Mucosa of stomach (tissue), 1 donor: ENCODE data around the gene MYLK2.

Experiments used
- H3K27me3 ChIP-seq: one replicate; pipeline ENCODE4 v1.7.0; 2013; ENCODE audit warnings: mild to moderate bottlenecking, low read length; ENCODE audit not compliant: control insufficient read depth, insufficient read depth
- H3K36me3 ChIP-seq: one replicate; pipeline ENCODE4 v1.7.0; 2013; ENCODE audit warnings: low read length; ENCODE audit not compliant: control insufficient read depth, insufficient read depth
- H3K4me1 ChIP-seq: one replicate; pipeline ENCODE4 v1.7.0; 2013; ENCODE audit warnings: mild to moderate bottlenecking, low read length; ENCODE audit not compliant: control insufficient read depth, insufficient read depth
- H3K4me3 ChIP-seq: one replicate; pipeline ENCODE4 v1.7.0; 2013; ENCODE audit warnings: low read length
- H3K9ac ChIP-seq: one replicate; pipeline ENCODE4 v1.7.0; 2013; ENCODE audit warnings: mild to moderate bottlenecking, low read length, moderate library complexity
- H3K9me3 ChIP-seq: one replicate; pipeline ENCODE4 v1.7.0; 2013; ENCODE audit warnings: mild to moderate bottlenecking, low read length, moderate library complexity; ENCODE audit not compliant: control insufficient read depth
- donor health status: Pancreatic carcinoma.

MYLK2 gene

DNA sequence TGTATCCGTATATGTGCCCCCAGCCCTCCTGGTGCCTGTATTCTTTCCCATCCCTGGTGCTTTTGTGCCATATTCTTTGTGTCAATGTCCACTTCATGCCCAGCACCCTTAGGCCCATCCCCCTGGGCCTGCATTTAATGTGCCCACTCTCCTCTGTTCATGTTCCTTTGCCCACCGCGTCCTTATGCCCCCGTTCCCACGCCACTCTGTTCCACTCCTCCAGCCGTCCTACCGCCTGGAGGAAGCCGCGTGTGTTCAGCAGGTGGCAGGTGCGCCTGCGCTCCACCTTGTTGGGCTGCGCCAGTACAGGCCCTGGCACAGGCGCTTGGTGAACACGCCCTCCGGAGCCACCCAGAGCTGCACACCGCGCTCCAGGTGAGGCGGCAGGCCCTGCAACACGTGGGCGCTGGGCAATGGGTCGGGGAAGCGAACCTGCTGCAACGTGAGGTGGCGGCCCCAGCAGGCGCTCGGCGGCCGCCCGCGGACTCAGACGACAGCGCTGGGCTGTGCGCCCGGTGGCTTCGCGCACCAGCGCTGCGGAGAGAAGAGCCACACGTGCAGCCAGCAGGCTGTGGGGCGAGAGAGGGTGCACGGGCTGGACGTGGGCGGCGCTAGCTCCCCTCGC is 30.3 kb downstream of the MYLK2 start:
- Histone ChIP-seq H3K27me3 (peaks cover 26% of the 10 kb centered on the region), H3K9me3 (no peaks in the 10 kb centered on the region), H3K36me3 (no peaks in the 10 kb centered on the region), H3K4me3 (no peak overlapping the region), H3K9ac (no peak overlapping the region), H3K4me1 (peaks cover 5% of the 10 kb centered on the region)

DNA sequence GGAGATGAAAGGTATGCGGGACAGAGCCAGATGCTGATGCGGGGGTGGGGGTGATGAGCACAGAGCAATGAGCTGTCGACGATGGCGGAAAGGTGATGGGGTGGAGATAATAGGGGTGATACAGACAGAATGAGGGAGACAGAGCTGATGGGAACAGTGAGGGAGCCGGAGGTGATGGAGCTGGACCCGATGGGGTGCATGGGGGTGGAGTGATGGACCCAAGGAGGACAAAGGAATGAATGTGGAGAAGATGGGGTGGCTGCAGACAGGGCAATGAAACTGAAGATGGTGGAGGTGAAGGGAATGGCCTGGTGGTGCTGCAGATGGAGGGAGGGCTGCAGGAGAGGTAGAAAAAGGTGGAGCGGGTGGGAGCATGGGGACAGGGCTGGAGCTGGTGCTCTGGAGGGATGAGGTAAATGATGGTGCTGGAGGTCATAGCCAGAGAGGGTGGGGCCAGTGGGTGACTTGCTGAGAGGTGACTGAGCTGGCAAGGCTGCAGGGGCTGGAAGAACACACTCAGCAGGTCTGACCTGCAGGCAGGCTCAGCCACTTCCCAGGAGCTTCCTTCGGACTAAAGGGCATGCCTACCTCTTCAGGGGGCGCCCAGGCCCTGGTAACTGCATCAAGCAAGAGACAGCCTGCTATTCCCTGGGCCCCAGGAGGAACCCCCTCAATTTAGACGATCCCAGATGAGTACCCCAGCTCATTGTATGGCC is 32.2 kb downstream of the MYLK2 start:
- Histone ChIP-seq H3K4me3 (no peak overlapping the region), H3K9ac (no peak overlapping the region), H3K36me3 (no peaks in the 10 kb centered on the region), H3K9me3 (no peaks in the 10 kb centered on the region), H3K27me3 (peaks cover 30% of the 10 kb centered on the region), H3K4me1 (peaks cover 5% of the 10 kb centered on the region)

DNA sequence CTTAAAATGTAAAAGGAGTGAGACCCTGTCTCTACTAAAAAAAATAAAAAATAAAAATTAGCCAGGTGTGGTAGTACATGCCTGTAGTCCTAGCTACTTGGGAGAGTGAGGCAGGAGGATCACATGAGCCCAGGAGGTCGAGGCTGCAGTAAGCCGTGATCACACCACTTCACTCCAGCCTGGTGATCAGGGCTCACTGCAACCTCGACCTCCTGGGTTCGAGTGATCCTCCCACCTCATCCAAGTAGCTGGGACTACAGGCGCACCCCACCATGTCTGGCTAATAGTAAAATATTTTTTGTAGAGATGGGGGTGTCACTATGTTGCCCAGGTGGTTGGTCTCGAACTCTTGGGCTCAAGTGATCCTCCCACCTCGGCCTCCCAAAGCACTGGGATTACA is 34.3 kb downstream of the MYLK2 start:
- H3K27me3 ChIP-seq, result peaks cover 36% of the 10 kb centered on the region
- no peaks in the 10 kb centered on the region for H3K36me3 ChIP-seq
- no peaks in the 10 kb centered on the region for H3K9me3 ChIP-seq
- H3K4me1 ChIP-seq, result peaks cover 5% of the 10 kb centered on the region
- no peak overlapping the region for H3K9ac ChIP-seq
- no peak overlapping the region for H3K4me3 ChIP-seq

DNA sequence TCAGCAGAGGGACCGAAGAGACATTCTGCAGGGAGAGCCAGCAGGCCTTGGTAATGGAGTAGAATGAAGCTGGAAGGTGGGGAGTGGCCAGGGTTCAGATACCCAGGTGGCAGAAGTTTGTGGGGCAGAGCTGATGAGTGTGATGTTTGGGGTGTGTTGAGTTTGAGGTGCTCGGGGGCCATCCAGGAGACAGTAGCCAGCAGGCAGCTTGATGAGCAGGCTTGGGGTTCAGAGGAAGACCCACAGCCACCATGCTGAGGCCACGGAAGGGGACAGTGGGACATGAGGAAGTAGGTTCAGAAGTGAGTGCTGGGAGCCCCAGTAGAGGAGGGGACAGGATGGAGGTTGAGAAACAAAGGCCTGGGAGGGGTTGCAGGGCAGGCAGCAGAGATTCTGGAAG is 37.4 kb downstream of the MYLK2 start:
- Histone ChIP-seq H3K4me3 (no peak overlapping the region), H3K9me3 (no peaks in the 10 kb centered on the region), H3K9ac (no peak overlapping the region), H3K27me3 (peaks cover 40% of the 10 kb centered on the region), H3K36me3 (no peaks in the 10 kb centered on the region), H3K4me1 (peaks cover 10% of the 10 kb centered on the region)

DNA sequence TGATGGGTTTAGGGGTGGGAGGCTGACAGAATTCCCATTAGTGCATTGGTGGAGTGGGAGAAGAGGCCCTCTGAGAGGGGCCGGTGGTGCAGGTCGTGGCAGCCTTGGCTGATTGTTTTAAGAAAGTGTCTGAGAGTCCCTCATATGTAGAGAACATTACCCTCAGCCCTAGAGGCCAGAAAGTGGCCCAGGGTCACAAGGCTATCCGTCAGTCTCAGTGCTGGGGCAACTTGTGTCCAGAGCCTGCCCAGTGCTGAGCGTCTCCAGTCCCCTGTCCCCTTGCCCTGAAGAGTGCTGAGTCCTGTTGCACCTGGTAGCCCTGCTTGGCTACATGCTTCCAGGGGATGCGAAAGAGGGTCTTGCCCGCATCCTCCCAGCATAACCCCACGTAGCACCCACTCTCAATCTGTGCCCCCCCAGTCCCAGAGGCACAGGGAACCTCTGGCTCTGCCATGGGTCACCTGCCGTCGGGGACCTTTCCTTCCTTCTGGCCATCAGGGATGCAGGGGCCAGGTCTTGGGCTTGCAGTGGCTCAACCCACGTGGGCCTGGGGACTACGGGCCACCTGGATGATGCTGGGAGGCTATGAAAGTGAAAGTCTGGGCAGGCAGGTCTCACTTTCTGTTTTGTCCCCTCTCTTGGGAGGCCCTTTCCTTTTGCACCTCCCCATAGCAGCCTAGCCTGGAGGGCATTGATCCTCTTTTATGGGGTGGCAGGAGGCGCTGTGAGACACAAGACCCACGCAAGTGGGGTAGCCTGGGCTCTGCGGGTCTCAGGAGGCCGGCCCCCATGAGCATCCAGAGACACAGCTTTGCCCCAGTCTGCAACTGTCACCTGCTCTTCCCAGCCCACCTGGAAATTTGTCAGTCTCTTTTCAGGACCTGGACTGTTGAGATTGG is 39.0 kb downstream of the MYLK2 start:
- peaks cover 38% of the 10 kb centered on the region for H3K27me3 ChIP-seq

DNA sequence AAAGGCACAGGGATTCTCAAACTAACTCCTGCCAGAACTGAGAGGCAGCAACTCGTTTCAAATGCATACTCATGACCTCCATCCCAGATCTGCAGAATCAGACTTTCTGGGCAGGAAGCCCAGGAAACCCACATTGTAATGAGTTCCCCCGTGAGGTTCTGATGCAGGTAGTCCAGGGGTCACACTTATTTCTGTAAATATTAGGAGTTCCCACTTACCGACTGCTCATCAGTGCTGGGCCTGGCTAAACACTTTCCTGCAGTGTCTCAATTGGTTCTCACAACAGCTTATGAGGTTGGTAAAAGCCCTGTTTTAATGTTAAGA is 39.6 kb downstream of the MYLK2 start:
- H3K36me3 ChIP-seq, result no peaks in the 10 kb centered on the region
- peaks cover 10% of the 10 kb centered on the region for H3K4me1 ChIP-seq
- no peak overlapping the region for H3K9ac ChIP-seq
- no peak overlapping the region for H3K4me3 ChIP-seq
- H3K9me3 ChIP-seq, result no peaks in the 10 kb centered on the region
- H3K27me3 ChIP-seq, result peaks cover 38% of the 10 kb centered on the region

More for the DNA sequence above, 39.0 kb downstream of the MYLK2 start:
- H3K36me3 ChIP-seq, result no peaks in the 10 kb centered on the region
- no peak overlapping the region for H3K4me3 ChIP-seq
- peaks cover 10% of the 10 kb centered on the region for H3K4me1 ChIP-seq
- H3K9ac ChIP-seq, result no peak overlapping the region
- H3K9me3 ChIP-seq, result no peaks in the 10 kb centered on the region

DNA sequence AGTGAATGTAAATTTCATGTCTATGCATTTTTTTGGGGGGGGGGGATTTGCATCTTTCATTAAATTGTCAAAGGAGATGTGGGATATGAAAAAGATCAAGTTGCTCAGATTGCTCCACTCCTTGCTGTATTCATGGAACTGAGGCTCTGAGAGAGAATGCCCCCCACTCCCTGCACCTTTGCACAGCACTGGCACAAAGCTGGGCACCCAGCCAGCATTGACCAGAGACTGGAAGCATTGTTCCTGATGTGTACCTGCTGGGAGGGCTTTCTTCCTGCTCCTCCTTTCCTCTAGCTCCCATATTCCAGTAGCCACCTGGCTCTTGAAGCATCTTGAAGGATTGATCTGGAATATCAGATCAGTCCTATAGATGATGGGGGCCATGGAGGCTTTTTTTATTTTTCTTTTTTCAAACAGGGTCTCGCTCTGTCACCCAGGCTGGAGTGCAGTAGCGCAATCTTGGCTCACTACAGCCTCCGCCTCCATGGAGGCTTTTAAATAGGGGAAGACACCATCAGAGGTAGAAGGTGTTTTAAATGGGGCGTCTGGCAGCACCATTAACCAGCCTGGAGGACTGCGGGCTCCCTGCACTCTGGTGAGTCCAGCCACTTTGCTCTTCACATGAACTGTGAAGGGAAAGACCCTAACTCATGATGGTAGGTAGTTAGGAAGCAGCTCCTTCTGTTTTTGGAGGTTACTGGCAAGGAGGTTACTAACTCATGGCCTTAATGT is 40.3 kb downstream of the MYLK2 start:
- H3K4me3 ChIP-seq, result no peak overlapping the region

DNA sequence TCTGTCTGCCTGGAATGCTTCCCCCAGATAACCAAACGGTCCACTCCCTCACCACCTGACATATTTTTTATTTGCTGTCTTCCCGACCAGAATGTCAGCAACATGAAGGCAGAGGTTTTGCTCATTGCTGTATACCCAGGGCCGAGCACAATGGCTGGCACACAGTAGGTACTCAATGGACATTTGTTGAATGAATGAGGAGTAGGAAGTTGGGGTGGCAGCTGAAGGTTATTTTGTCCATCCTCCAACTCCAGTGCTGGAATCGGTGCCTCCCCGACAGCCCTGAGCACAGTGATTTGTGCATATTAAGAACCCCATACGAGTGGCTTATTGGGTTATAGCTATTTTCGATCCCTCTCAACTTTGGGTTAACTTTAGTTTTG is 40.8 kb downstream of the MYLK2 start:
- no peaks in the 10 kb centered on the region for H3K9me3 ChIP-seq
- H3K9ac ChIP-seq, result no peak overlapping the region
- peaks cover 10% of the 10 kb centered on the region for H3K4me1 ChIP-seq
- H3K27me3 ChIP-seq, result peaks cover 32% of the 10 kb centered on the region
- no peaks in the 10 kb centered on the region for H3K36me3 ChIP-seq
- no peak overlapping the region for H3K4me3 ChIP-seq

More for the DNA sequence above, 40.3 kb downstream of the MYLK2 start:
- Histone ChIP-seq H3K4me1 (peaks cover 10% of the 10 kb centered on the region), H3K9ac (no peak overlapping the region), H3K36me3 (no peaks in the 10 kb centered on the region), H3K27me3 (peaks cover 34% of the 10 kb centered on the region), H3K9me3 (no peaks in the 10 kb centered on the region)

DNA sequence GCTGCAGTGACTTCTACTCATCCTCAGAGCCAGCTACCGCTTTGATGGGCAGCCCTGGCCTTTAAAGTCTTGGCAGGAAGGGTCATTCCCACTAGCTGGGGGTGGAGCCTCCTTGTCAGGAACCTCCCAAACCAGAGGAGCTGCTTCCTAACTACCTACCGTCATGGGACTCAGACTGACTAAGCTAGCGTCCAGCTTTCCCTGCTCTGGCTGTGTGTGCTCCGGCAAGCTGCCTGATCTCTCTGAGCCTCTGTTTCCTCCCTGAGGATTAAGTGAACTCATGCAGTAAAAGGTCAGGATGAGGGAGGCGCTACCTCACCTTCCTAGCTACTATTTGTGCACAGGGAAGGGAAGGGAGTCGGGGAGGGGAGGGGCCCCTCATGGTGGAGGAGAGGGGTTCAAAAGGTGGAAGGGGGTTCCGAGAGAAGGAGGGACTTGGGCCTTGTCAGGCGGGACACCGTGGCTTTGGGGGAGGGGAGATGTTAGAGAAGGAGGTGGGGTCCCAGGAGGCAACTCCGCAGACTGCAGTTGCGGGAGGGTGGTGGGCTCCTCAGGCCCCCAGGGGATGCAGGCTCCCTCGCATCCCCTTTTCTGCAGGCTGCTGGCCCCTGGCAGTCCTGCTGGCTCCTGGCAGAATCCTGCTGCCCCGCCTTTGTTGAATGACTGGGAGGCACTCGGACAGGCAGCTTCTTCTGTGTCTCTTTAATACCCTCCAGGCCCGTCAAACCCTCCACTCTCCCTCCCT is 41.4 kb downstream of the MYLK2 start:
- Histone ChIP-seq H3K9me3 (no peaks in the 10 kb centered on the region), H3K36me3 (no peaks in the 10 kb centered on the region), H3K27me3 (peaks cover 32% of the 10 kb centered on the region), H3K9ac (no peak overlapping the region), H3K4me1 (peaks cover 10% of the 10 kb centered on the region), H3K4me3 (no peak overlapping the region)

DNA sequence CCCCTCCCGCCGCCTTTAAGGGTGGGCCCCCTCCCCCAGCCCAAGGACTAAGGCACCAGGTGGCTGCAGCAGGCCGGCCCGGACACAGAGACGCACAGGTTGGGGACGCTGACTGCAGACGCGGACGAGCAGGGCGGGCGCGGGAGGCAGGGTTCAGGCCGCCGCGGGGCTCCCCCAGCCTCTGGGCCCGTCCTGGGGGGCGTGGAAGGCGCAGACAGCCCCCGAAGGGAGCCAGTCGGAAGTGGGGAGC is 41.9 kb downstream of the MYLK2 start:
- H3K9ac ChIP-seq, result no peak overlapping the region

DNA sequence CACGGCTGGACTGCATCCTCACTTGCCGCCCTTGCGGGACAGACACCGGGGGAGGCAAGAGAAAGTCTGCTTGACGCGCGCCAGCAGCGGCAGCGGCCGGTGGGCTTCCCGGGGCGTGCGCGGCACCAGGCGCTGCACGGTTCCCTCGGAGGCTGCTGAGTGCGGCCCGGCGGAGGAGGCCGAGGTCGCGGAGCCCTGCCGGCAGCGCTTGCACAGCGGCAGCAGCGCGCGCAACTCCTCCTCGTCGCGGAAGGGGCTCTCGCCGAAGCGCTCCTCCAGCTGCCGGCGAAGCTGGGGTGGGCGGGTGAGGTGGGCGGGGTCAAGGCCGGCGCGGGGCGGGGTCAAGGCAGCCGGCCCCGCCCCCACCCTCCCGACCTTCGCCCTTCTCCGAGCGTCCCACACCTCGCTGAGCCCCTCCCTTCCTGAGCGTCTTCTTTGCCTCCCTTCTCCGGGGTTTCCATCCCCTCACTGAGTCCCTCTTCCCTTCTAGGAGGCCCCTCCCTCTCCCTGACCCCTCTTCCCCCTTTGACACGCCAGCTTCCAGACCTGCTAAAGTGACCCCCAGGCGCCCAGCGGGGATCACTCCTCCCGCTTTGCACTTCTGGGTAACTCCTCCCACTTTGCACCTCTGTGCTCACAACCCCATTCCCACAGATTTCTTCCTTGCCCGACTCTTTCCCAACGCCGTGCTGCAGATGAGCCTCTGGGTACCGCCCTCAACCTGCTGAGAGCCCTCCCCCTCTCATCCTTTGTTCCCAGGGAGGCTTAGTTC is 42.4 kb downstream of the MYLK2 start:
- no peak overlapping the region for H3K4me3 ChIP-seq
- peaks cover 28% of the 10 kb centered on the region for H3K27me3 ChIP-seq
- no peak overlapping the region for H3K9ac ChIP-seq
- H3K4me1 ChIP-seq, result peaks cover 10% of the 10 kb centered on the region
- no peaks in the 10 kb centered on the region for H3K36me3 ChIP-seq
- no peaks in the 10 kb centered on the region for H3K9me3 ChIP-seq

More for the DNA sequence above, 41.9 kb downstream of the MYLK2 start:
- no peaks in the 10 kb centered on the region for H3K36me3 ChIP-seq
- no peak overlapping the region for H3K4me3 ChIP-seq
- H3K27me3 ChIP-seq, result peaks cover 32% of the 10 kb centered on the region
- H3K9me3 ChIP-seq, result no peaks in the 10 kb centered on the region
- peaks cover 10% of the 10 kb centered on the region for H3K4me1 ChIP-seq
